Activated CD4-positive, alpha-beta T cell treated with anti-CD3 and anti-CD28 coated beads, Interleukin-2, amount 10 ng/mL, durations not matched to agents 24 days and 14 days (primary cell): ENCODE data around the gene MARVELD2. TPM values are rescaled to one million over a fixed set of nuclear protein-coding genes. Genes with fewer than 3 reads are reported as not detected.

Experiments
- DNase-seq: peaks from one replicate; pipeline ENCODE4 v3.0.0; 2022
- H3K27ac Mint-ChIP-seq: one replicate; pipeline ENCODE4 v1.8.0; 2022; ENCODE audit warnings: mild to moderate bottlenecking, mixed read lengths
- H3K27me3 Mint-ChIP-seq: one replicate; pipeline ENCODE4 v1.8.0; 2022; ENCODE audit warnings: mixed read lengths
- H3K36me3 Mint-ChIP-seq: one replicate; pipeline ENCODE4 v1.8.0; 2022; ENCODE audit warnings: low read depth, mild to moderate bottlenecking, mixed read lengths
- H3K4me1 Mint-ChIP-seq: one replicate; pipeline ENCODE4 v1.8.0; 2021; ENCODE audit warnings: mixed read lengths
- H3K4me3 Mint-ChIP-seq: one replicate; pipeline ENCODE4 v1.8.0; 2022; ENCODE audit warnings: mild to moderate bottlenecking, moderate library complexity, mixed read lengths
- H3K9me3 Mint-ChIP-seq: one replicate; pipeline ENCODE4 v1.8.0; 2021; ENCODE audit warnings: mixed read lengths
- intact Hi-C: fragments of 100-400 bp; cut with micrococcal nuclease; formaldehyde crosslinking; loops from one replicate; pipeline ENCODE4 v1.15.1; 2023
- total RNA-seq: library from RNA; stranded (reverse); gene quantifications from 2 replicates; pipeline ENCODE4 v1.2.3, GENCODE V29; 2022

MARVELD2 gene
- total RNA-seq, 1 donor from 2014 or later: 0.26 TPM

- Mint-ChIP-seq H3K4me3 (peak overlapping the region; percentile 84), H3K27ac (no peak overlapping the region), H3K4me1 (peaks cover 4% of the 10 kb centered on the region), H3K9me3 (no peaks in the 10 kb centered on the region), H3K36me3 (no peaks in the 10 kb centered on the region), H3K27me3 (peaks cover 62% of the 10 kb centered on the region)
- intact Hi-C loops: loop anchor here (10.0 kb wide), 1 partner anchor 78 kb away; the partner anchor contains the start of gene MARVELD2
- peak; percentile 64 for DNase-seq
Measured at GRCh38 chr5:69492923-69493395, 78.0 kb downstream of the MARVELD2 start.

GRCh38 chr5:69493396-69494133 is 78.6 kb downstream of the MARVELD2 start:
- H3K4me3 Mint-ChIP-seq: peak overlapping the region; percentile 84
- DNase-seq: peak; percentile 60
- peaks cover 4% of the 10 kb centered on the region for H3K4me1 Mint-ChIP-seq
- no peaks in the 10 kb centered on the region for H3K9me3 Mint-ChIP-seq
- H3K27ac Mint-ChIP-seq: no peak overlapping the region
- no peaks in the 10 kb centered on the region for H3K36me3 Mint-ChIP-seq
- intact Hi-C loops: loop anchor here (10.0 kb wide), 1 partner anchor 79 kb away; the partner anchor contains the start of gene MARVELD2
- peaks cover 61% of the 10 kb centered on the region for H3K27me3 Mint-ChIP-seq

Other genes with a start within 250 kb of the MARVELD2 start
- gene CCNB1, start 248.0 kb upstream of the MARVELD2 start, total RNA-seq: 117 and 122 TPM in 2 replicates
- gene CENPH, start 225.5 kb upstream of the MARVELD2 start, total RNA-seq: 40.7 and 42.4 TPM in 2 replicates
- gene CDK7, start 180.2 kb upstream of the MARVELD2 start, total RNA-seq: 45.6 and 54.2 TPM in 2 replicates
- 11.1 and 11.7 TPM in 2 replicates for gene CCDC125, start 82.3 kb upstream of the MARVELD2 start, total RNA-seq
- gene AK6, start 45.6 kb upstream of the MARVELD2 start, total RNA-seq: 66.7 and 67.0 TPM in 2 replicates
- gene TAF9, start 45.6 kb upstream of the MARVELD2 start, total RNA-seq: 63.0 and 65.0 TPM in 2 replicates
- gene RAD17, start 45.3 kb upstream of the MARVELD2 start, total RNA-seq: 22.7 and 26.8 TPM in 2 replicates
- gene OCLN, start 77.7 kb downstream of the MARVELD2 start, total RNA-seq: 0.12 and 0.14 TPM in 2 replicates
- gene GTF2H2C, start 145.1 kb downstream of the MARVELD2 start, total RNA-seq: 63.3 and 66.5 TPM in 2 replicates